ENCODE measurements around the gene FBL. TPM values are rescaled to one million over a fixed set of nuclear protein-coding genes. Genes with fewer than 3 reads are reported as not detected.

The FBL gene
- polyA plus RNA-seq, 1 experiment, result 372 TPM

DNA sequence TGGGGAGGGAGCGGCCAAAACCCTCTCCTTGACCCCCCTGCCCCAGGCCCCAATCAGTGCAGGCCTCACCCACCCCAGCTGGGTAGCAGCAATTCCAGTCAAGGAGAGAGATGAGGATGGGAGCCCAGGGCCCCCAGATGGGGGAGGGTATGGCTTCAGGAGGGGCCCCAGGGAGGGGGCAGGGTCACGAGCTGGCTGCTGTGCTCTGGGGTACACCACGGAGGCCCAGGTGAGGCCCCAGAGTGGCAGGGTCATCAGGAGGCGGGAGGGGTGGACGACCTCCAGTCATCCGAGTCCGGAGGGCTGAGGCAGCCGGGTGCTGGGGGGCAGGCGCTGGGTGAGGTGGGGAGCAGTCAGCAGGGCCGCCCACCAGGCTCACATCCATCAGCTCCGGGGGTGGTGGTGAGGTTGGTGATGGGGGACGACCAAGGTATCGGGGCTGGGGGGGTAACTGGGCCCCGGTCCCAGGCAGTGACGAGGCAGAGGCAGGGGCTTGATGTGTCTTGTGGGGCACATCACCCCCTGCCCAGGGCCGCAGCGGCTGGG, 20.6 kb downstream of the FBL start:
- CTCF ChIA-PET, result interaction anchor here (1.0 to 8.1 kb wide), 3 partner anchors 8 to 33 kb away, joined by 4 to 46 read pairs (median 6); partner anchors contain the start of genes DYRK1B and FBL
- Histone ChIP-seq H3K27me3 (ENCODE audit: control insufficient read depth, insufficient read depth, low read length) (no peaks in the 10 kb centered on the region), H3K4me3 (ENCODE audit: low read depth, low read length) (no peak overlapping the region), H3K36me3 (ENCODE audit: control insufficient read depth, insufficient read depth, low read length) (peaks cover 28% of the 10 kb centered on the region)
- DNase-seq (ENCODE audit: low read depth), result no peak
- no peak for TF ChIP-seq CTCF (IDR thresholded peaks at IDR 0.05; ENCODE audit: insufficient read depth, low read depth, low read length)
- POLR2A ChIA-PET, result no interaction called here

- H3K27me3 ChIP-seq (ENCODE audit: control insufficient read depth, insufficient read depth, low read length), result no peaks in the 10 kb centered on the region
- CTCF ChIA-PET, result interaction anchor here (1.0 to 8.1 kb wide), 3 partner anchors 8 to 32 kb away, joined by 4 to 46 read pairs (median 6); partner anchors contain the start of genes DYRK1B and FBL
- DNase-seq (ENCODE audit: low read depth), result no peak
- POLR2A ChIA-PET, result no interaction called here
- H3K36me3 ChIP-seq (ENCODE audit: control insufficient read depth, insufficient read depth, low read length), result peaks cover 23% of the 10 kb centered on the region
- no peak for TF ChIP-seq CTCF (IDR thresholded peaks at IDR 0.05; ENCODE audit: insufficient read depth, low read depth, low read length)
- H3K4me3 ChIP-seq (ENCODE audit: low read depth, low read length), result no peak overlapping the region
Observed at GRCh38 chr19:39825093-39825463, 21.1 kb downstream of the FBL start.

DNA sequence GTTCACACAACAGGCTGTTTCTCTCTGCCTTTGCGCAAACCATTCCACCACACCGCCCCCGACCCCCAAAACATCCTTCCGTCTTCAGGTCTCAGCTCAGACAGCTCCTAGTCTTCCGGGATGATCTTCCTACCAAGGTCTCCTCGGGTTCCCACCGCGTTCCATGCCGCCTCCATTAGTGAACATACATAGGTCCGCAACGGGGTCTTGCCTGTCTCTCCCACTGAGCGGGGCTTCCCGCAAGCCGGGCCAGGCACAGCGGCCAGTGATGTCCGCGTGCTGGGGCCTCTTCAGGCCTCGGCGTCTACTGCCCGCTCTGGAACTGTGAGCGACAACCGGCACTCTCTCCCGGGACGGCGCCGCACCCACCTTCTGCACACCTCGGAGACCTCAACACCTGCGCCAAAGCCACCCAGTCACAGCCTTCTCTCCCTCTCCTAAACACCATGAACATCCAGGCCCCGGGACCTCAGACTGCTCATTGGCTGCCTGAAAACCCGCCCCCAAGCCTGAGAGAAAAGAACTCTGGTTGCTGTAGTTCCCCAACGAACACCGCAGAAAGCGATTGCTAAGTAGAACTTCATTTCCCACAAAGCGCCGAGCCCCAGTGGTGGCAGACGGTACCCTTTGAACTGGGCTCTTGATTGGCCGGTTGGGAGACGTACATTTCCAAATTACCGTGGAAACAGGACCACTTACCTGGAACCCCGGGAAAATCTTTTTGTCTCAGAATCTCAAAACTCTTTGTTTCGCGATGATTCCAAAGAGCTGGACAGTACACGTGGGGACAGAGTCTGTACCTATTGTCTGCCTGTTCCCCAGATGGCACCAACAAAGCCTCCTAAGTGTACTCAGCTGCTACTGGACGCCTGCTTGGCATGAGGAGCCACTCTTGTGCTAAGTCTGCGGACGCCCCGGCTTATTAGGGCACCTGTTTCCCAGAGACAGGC, 21.8 kb downstream of the FBL start:
- CTCF ChIA-PET, result interaction anchor here (1.0 to 8.1 kb wide), 3 partner anchors 9 to 32 kb away, joined by 4 to 46 read pairs (median 6); partner anchors contain the start of genes DYRK1B and FBL

GRCh38 chr19:39823686-39824085, 22.5 kb downstream of the FBL start:
- Histone ChIP-seq H3K27me3 (ENCODE audit: control insufficient read depth, insufficient read depth, low read length) (no peaks in the 10 kb centered on the region), H3K4me3 (ENCODE audit: low read depth, low read length) (peak overlapping the region; percentile 96), H3K36me3 (ENCODE audit: control insufficient read depth, insufficient read depth, low read length) (peaks cover 17% of the 10 kb centered on the region)
- ChIA-PET POLR2A (no interaction called here), CTCF (interaction anchor here (8.1 kb wide), 1 partner anchor 20 kb away, joined by 46 read pairs; the partner anchor contains the start of gene FBL)
- TF ChIP-seq CTCF (IDR thresholded peaks at IDR 0.05; ENCODE audit: insufficient read depth, low read depth, low read length), result no peak
- DNase-seq (ENCODE audit: low read depth), result no peak

More for the DNA sequence above, 21.8 kb downstream of the FBL start:
- POLR2A ChIA-PET, result no interaction called here
- Histone ChIP-seq H3K36me3 (ENCODE audit: control insufficient read depth, insufficient read depth, low read length) (peaks cover 18% of the 10 kb centered on the region), H3K4me3 (ENCODE audit: low read depth, low read length) (peak overlapping the region; percentile 96), H3K27me3 (ENCODE audit: control insufficient read depth, insufficient read depth, low read length) (no peaks in the 10 kb centered on the region)
- peak; percentile 80 for DNase-seq (ENCODE audit: low read depth)
- TF ChIP-seq CTCF (IDR thresholded peaks at IDR 0.05; ENCODE audit: insufficient read depth, low read depth, low read length), result no peak

DNA sequence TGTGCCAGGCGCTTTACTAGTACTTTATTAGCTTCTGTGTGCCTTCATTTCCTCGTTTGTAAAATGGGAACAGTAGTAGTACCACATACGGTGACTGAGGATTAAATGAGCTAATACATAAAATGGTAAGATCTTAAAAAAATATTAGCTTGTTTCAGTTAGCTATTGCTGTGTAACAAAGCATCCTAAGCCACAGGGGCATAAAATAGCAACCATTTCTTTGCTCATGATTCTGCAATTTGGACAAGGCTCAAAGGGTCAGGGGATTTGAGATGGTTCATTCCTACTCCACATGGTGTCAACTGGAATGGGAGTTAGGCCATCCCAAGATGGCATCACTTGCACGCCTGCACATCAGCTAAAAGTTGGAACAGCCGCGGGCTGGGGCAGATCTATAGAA, 25.5 kb downstream of the FBL start:
- Histone ChIP-seq H3K36me3 (ENCODE audit: control insufficient read depth, insufficient read depth, low read length) (peaks cover 3% of the 10 kb centered on the region; the same call in 1 of the 2 replicates), H3K27me3 (ENCODE audit: control insufficient read depth, insufficient read depth, low read length) (no peaks in the 10 kb centered on the region), H3K4me3 (ENCODE audit: low read depth, low read length) (no peak overlapping the region)
- no peak for DNase-seq (ENCODE audit: low read depth)
- CTCF ChIA-PET, result interaction anchor here (0.9 to 1.4 kb wide), 3 partner anchors 22 to 28 kb away, joined by 3 to 5 read pairs (median 4); no protein-coding TSS in a partner anchor
- POLR2A ChIA-PET, result no interaction called here
- TF ChIP-seq CTCF (IDR thresholded peaks at IDR 0.05; ENCODE audit: insufficient read depth, low read depth, low read length), result no peak

All from BJ (cell line).